Right atrium auricular region (tissue), 2 donors: Measurements from ENCODE around the gene IBA57. TPM values are rescaled to one million over a fixed set of nuclear protein-coding genes. Genes with fewer than 3 reads are reported as not detected.

ENCODE experiments used
- DNase-seq: peaks from one replicate; pipeline ENCODE4 v3.0.0-alpha.2; 2019; ENCODE audit warnings: low spot score
- H3K27ac ChIP-seq, 2 donors: fragments of 200-600 bp; sonication (generic); 1 replicate in 1 of 2; 2 replicates in 1 of 2; pipeline ENCODE4 v1.5.1; 2016 to 2019
- H3K27me3 ChIP-seq, 2 donors: fragments of 200-600 bp; sonication (generic); one replicate each; pipeline versions ENCODE4 v1.5.1 to v1.6.0; 2017 to 2019
- H3K36me3 ChIP-seq: fragments of 200-600 bp; sonication (generic); one replicate; pipeline ENCODE4 v1.5.1; 2016
- H3K4me1 ChIP-seq, 2 donors: fragments of 200-600 bp; sonication (generic); one replicate each; pipeline versions ENCODE4 v1.5.1 to v1.6.0; 2017 to 2019
- H3K4me3 ChIP-seq, 2 donors: fragments of 200-600 bp; sonication (generic); 1 replicate in 1 of 2; 2 replicates in 1 of 2; pipeline ENCODE4 v1.5.1; 2017 to 2019; ENCODE audit warnings: mild to moderate bottlenecking in 1 of 2, moderate library complexity in 1 of 2
- H3K9me3 ChIP-seq, 2 donors: fragments of 200-600 bp; sonication (generic); one replicate each; pipeline ENCODE4 v1.5.1; 2019
- total RNA-seq, 2 donors: library from RNA; depleted of rRNA; stranded (reverse); fragments of >200 nt; gene quantifications; one replicate each; pipeline ENCODE4 v1.1.0, GENCODE V29; 2016
- TF ChIP-seq, protein P1 (sequence below), 2 donors: fragments of 200-600 bp; sonication (generic); IDR thresholded peaks; one replicate each; pipeline ENCODE4 v1.5.1; 2019; ENCODE audit warnings: antibody characterized with exemption in 2 of 2

IBA57 gene
- total RNA-seq, 2 donors from 2014 or later, result 6.7 to 7.1 TPM

DNA sequence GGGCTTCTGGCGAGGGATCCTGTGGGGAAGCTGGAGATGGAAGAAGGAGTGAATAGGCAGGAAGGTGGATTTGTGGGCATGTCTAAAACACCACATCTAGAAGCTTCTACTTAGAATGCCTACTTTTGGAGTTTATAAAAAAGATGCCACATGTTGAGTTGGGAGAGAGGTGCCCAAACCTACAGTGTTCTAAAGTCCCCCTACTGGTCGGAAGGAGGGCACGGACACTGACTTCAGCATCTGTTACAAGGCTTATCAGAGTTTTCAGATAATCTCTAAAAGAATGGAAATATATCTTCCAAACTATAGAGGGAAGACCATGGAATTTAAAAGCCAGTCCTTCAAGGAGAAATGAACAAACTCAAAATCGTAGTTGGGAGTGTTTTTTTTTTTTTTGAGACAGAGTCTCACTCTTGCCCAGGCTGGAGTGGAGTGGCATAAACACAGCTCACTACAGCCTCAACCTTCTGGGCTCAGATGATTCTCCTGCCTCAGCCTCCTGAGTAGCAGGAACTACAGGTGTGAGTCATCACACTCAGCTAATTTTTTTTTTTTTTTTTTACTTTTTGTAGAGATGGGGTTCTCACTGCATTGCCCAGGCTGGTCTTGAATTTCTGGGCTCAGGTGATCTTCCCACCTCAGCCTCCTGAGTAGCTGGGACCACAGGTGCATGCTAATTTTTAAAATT, 14.8 kb downstream of the IBA57 start:
- H3K9me3 ChIP-seq, result no peaks in the 10 kb centered on the region
- peaks cover 11% of the 10 kb centered on the region for H3K36me3 ChIP-seq
- H3K27me3 ChIP-seq, result no peaks in the 10 kb centered on the region
- H3K4me1 ChIP-seq, result no peaks in the 10 kb centered on the region
- TF ChIP-seq, protein P1, sequence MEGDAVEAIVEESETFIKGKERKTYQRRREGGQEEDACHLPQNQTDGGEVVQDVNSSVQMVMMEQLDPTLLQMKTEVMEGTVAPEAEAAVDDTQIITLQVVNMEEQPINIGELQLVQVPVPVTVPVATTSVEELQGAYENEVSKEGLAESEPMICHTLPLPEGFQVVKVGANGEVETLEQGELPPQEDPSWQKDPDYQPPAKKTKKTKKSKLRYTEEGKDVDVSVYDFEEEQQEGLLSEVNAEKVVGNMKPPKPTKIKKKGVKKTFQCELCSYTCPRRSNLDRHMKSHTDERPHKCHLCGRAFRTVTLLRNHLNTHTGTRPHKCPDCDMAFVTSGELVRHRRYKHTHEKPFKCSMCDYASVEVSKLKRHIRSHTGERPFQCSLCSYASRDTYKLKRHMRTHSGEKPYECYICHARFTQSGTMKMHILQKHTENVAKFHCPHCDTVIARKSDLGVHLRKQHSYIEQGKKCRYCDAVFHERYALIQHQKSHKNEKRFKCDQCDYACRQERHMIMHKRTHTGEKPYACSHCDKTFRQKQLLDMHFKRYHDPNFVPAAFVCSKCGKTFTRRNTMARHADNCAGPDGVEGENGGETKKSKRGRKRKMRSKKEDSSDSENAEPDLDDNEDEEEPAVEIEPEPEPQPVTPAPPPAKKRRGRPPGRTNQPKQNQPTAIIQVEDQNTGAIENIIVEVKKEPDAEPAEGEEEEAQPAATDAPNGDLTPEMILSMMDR (IDR thresholded peaks at IDR 0.05), result no peak
- no peak for DNase-seq
- no peak overlapping the region for H3K4me3 ChIP-seq
- H3K27ac ChIP-seq, result no peak overlapping the region

DNA sequence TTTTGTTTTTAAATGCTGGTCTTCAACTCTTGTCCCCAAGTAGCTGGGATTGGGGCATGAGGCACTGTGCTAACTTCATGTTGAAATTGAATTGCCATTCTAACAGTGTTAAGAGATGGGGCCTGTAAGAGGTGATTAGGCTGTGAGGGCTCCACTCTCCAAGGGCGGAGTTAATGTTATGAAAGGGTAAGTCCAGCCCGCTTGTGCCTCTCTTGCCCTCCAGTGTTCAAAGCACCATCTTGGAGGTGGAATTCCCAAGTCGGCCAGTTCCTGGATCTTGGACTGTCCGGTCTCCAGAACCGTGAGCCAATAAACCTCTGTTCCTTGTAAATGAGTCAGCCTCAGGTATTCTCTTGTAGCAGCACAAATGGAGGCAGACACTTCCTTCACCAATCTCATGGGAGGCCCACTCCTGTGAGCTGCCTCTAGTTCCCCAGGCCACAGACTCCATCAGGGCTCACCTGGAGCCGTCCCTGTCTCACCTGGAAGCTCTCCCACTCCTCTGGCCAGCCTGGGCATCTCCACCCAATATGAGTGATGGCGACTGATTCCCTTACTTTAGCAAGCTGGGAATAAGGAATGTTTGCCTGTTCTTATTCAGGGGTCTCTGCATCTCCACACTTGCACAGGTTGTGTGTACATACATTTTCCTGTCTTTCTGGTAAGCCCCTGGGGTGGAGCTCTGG, 15.5 kb downstream of the IBA57 start:
- Histone ChIP-seq H3K4me3 (no peak overlapping the region), H3K27me3 (no peaks in the 10 kb centered on the region), H3K36me3 (peaks cover 4% of the 10 kb centered on the region), H3K4me1 (no peaks in the 10 kb centered on the region), H3K27ac (no peak overlapping the region), H3K9me3 (no peaks in the 10 kb centered on the region)
- DNase-seq, result no peak
- TF ChIP-seq, protein P1 (IDR thresholded peaks at IDR 0.05), result no peak

DNA sequence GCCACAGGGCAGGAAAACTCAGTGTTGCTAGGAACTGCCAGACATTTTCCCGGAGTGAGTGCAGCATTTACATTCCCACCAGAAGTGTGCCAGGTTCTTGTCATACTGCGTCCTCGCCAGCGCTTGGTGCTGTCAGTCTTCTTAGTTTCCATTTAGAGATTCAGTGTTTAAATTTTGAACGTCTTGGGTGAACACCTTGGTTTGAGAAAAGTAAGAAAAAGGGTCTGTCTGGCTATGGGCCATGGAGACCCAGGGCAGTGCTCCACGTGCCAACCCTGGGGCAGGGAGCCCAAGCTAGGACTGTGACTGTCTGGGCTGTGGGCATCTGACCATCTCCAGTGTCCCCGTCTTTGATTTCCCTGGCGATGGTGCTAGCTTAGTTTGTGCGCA, 16.0 kb downstream of the IBA57 start:
- H3K4me1 ChIP-seq, result no peaks in the 10 kb centered on the region
- TF ChIP-seq, protein P1 (IDR thresholded peaks at IDR 0.05), result no peak
- H3K36me3 ChIP-seq, result no peaks in the 10 kb centered on the region
- no peak overlapping the region for H3K4me3 ChIP-seq
- H3K27ac ChIP-seq, result no peak overlapping the region
- H3K27me3 ChIP-seq, result no peaks in the 10 kb centered on the region
- DNase-seq, result no peak
- no peaks in the 10 kb centered on the region for H3K9me3 ChIP-seq

DNA sequence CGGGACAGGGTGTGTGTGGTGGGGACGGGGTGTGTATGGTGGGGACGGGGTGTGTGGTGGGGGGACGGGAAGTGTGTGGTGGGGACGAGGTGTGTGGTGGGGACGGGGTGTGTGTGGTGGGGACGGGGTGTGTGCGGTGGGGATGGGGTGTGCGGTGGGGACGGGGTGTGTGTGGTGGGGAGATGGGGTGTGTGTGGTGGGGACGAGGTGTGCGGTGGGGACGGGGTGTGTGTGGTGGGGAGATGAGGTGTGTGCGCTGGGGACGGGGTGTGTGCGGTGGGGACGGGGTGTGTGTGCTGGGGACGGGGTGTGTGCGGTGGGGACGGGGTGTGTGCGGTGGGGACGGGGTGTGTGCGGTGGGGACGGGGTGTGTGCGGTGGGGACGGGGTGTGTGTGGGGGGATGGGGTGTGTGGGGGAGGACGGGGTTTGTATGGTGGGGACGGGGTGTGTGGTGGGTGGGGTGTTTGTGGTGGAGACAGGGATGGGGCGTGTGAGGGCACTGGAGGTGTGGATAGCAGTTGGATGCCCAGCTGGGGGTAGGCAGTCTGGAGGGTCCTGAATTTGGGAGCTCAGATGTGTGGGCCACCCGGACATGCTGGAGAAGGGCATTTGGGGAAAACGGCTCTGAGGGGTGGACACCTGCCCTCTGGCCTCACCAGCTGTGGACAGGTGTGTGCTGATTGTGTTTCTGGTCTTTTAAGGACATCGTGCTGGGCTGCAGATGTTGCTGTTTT, 16.9 kb downstream of the IBA57 start:
- TF ChIP-seq, protein P1 (IDR thresholded peaks at IDR 0.05), result no peak
- no peaks in the 10 kb centered on the region for H3K4me1 ChIP-seq
- H3K27ac ChIP-seq, result no peak overlapping the region
- no peak overlapping the region for H3K4me3 ChIP-seq
- H3K27me3 ChIP-seq, result no peaks in the 10 kb centered on the region
- H3K36me3 ChIP-seq, result no peaks in the 10 kb centered on the region
- no peaks in the 10 kb centered on the region for H3K9me3 ChIP-seq
- no peak for DNase-seq

DNA sequence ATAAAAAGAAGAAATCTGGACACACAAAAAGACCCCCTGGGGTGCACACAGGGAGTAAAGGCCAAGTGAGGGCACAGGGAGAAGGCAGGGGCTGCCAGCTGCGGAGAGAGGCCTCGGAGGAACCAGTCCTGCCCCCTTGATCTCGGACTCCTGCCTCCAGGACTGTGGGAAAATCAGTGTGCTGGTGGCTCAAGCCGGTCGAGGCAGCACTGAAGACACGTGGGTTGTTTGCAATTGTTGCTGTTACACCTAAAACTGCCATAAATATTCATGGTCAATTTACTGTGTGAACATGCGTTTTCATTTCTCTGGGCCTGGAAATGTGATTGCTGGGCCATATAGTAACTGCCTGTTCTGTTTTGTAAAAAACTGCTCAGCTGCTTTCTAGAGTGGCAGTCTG, 18.5 kb downstream of the IBA57 start:
- H3K27me3 ChIP-seq, result no peaks in the 10 kb centered on the region
- no peak for DNase-seq
- H3K4me3 ChIP-seq, result no peak overlapping the region

More for the DNA sequence above, 18.5 kb downstream of the IBA57 start:
- Histone ChIP-seq H3K36me3 (no peaks in the 10 kb centered on the region), H3K27ac (no peak overlapping the region), H3K4me1 (no peaks in the 10 kb centered on the region), H3K9me3 (peaks cover 0 to 7% of the 10 kb centered on the region in 2 donors)
- TF ChIP-seq, protein P1 (IDR thresholded peaks at IDR 0.05), result no peak
